Measurements from ENCODE around the gene ARL4A. TPM values are rescaled to one million over a fixed set of nuclear protein-coding genes. Genes with fewer than 3 reads are reported as not detected.
A peak's percentile ranks its signal among the peaks of the same experiment; 100 is the strongest.

Gene ARL4A
- total and polyA plus RNA-seq, 11 donors, result 10.5 to 25.9 (median 14.5) TPM

GRCh38 chr7:12692479-12693259, 5.2 kb downstream of the ARL4A start:
- Histone ChIP-seq H3K36me3 (no peaks in the 10 kb centered on the region), H3K4me3 (no peak overlapping the region), H3K27me3 (no peaks in the 10 kb centered on the region), H3K9me3 (no peaks in the 10 kb centered on the region), H3K27ac (no peak overlapping the region), H3K4me1 (peaks cover 0 to 29% (median 14%) of the 10 kb centered on the region in 12 donors)
- DNase-seq, result no peak
- ATAC-seq, result no peak
- intact Hi-C loops (cut with DNase I), result loop anchor here in 1 of 10 donors (5.0 kb wide), 1 partner anchor 35 kb away; no protein-coding TSS in a partner anchor
- 48 to 68% (median 57%) methylated on average over 3 of the region's 3 CpGs for WGBS, 4 donors
- TF ChIP-seq CTCF (IDR thresholded peaks at IDR 0.05), result no peak
- TF ChIP-seq POLR2A (IDR thresholded peaks at IDR 0.05), result no peak

DNA sequence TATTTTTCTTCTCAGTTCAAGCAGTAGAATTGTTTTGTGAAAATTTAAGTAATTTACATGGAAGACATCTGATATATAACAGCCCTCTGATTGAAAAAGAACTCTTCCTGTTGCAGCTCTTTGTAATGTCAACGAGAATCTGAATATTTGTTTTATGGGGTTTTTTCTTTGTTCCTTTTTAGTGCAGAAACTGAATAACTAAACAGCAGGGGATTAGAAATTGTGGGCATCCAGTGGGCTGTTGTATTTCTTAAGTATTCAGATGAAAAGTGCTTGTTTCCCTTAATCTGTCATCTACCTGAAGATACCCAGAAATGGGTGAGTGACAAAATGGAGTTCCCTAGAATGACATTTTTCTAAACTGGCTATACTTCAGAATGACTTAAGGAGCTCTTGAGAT, 7.4 kb downstream of the ARL4A start:
- Histone ChIP-seq H3K4me1 (peaks cover 0 to 23% (median 10%) of the 10 kb centered on the region in 12 donors), H3K27me3 (no peaks in the 10 kb centered on the region), H3K4me3 (no peak overlapping the region), H3K27ac (no peak overlapping the region), H3K36me3 (no peaks in the 10 kb centered on the region), H3K9me3 (no peaks in the 10 kb centered on the region)
- ATAC-seq (no peak), DNase-seq (no peak)
- TF ChIP-seq POLR2A (IDR thresholded peaks at IDR 0.05) (no peak), CTCF (IDR thresholded peaks at IDR 0.05) (no peak)
- WGBS, 4 donors, result 31 to 85% (median 60%) methylated on average over 1 of the region's 1 CpG
- intact Hi-C loops (cut with DNase I), result loop anchor here in 1 of 10 donors (5.0 kb wide), 1 partner anchor 32 kb away; no protein-coding TSS in a partner anchor

GRCh38 chr7:12695965-12696364, 8.5 kb downstream of the ARL4A start:
- Histone ChIP-seq H3K27me3 (no peaks in the 10 kb centered on the region), H3K36me3 (no peaks in the 10 kb centered on the region), H3K9me3 (peaks cover 0 to 3% (median 0%) of the 10 kb centered on the region in 12 donors), H3K4me1 (peaks cover 0 to 13% (median 0%) of the 10 kb centered on the region in 12 donors), H3K4me3 (no peak overlapping the region), H3K27ac (no peak overlapping the region)
- ATAC-seq, result peak in 1 of 4 donors; percentile 22
- no peak for DNase-seq
- WGBS, 4 donors, result 95 to 100% (median 96%) methylated on average over 1 of the region's 1 CpG
- no peak for TF ChIP-seq POLR2A (IDR thresholded peaks at IDR 0.05)
- no peak for TF ChIP-seq CTCF (IDR thresholded peaks at IDR 0.05)
- intact Hi-C loops (cut with DNase I), result no loop called here

GRCh38 chr7:12699299-12699698, 11.9 kb downstream of the ARL4A start:
- Histone ChIP-seq H3K36me3 (no peaks in the 10 kb centered on the region), H3K27ac (no peak overlapping the region), H3K4me3 (no peak overlapping the region), H3K9me3 (peaks cover 0 to 20% (median 6%) of the 10 kb centered on the region in 12 donors), H3K27me3 (no peaks in the 10 kb centered on the region), H3K4me1 (peaks cover 0 to 10% (median 0%) of the 10 kb centered on the region in 12 donors)
- TF ChIP-seq CTCF (IDR thresholded peaks at IDR 0.05), result no peak
- TF ChIP-seq POLR2A (IDR thresholded peaks at IDR 0.05), result no peak
- whole genome bisulfite sequencing, 4 donors, result 95 to 97% (median 96%) methylated on average over 10 of the region's 10 CpGs
- no peak for ATAC-seq
- intact Hi-C loops (cut with DNase I), result no loop called here
- no peak for DNase-seq

Data from heart left ventricle (tissue), 16 donors.